Stimulated activated CD4-positive, alpha-beta T cell treated with anti-CD3 and anti-CD28 coated beads, Interleukin-15, amount 100 ng/mL, for 24 hours (primary cell): ENCODE measurements around the gene SH3PXD2A.
A peak's percentile ranks its signal among the peaks of the same experiment; 100 is the strongest.
"Not testable (repeated sequence)": the region's sequence is repeated elsewhere in the genome, so short reads cannot be mapped to it uniquely, and the experiment has no call there.

Experiments used
- DNase-seq: peaks from one replicate; pipeline ENCODE4 v3.0.0-alpha.2; 2020

Gene SH3PXD2A

GRCh38 chr10:103762916-103763315, 92.5 kb downstream of the SH3PXD2A start:
- DNase-seq = no peak

GRCh38 chr10:103762162-103762561, 93.2 kb downstream of the SH3PXD2A start:
- no peak for DNase-seq

DNA sequence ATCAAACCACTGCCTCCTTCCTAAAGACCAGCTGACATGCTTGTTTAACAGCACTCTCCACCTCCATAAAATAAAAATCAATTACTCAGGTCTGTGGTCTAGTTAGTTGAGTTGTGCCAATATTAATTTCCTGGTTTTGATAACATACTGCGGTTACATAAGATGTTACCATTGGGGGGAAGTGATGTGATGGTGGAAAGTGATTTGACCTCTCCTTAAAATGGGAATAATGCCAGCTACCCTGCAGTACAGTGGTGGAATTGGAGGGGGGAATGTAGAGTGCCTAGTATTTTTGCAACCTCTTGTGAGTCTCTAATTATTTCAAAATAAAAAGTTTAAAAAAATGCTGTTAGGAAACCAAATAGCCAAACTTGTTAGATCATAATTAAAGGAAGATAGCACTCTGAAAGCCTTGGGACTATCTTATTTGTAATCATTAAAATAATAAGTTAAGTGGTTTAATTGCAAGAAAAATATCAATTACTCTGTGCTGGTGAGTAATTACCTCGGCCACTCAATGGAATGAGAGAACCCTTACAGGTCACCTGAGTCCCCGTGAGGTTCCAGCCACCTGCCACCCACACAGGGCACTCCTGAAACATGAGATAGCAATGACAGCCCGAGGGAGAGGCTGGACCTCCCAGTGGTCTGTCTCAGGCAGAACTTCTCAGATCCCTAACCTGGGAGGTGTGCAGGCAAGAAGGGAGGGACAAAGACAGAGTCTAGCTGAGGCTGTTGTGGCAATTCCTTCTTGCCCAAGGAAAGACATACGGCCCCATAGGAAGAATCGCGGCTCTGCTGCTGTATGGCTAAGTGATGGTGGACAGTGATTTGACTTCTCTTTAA, 94.1 kb downstream of the SH3PXD2A start:
- DNase-seq = no peak

- DNase-seq = not testable (repeated sequence)
Measured at GRCh38 chr10:103760233-103760632, 95.1 kb downstream of the SH3PXD2A start.

- DNase-seq = peak; percentile 49
Measured at GRCh38 chr10:103759100-103759781, 96.1 kb downstream of the SH3PXD2A start.

DNA sequence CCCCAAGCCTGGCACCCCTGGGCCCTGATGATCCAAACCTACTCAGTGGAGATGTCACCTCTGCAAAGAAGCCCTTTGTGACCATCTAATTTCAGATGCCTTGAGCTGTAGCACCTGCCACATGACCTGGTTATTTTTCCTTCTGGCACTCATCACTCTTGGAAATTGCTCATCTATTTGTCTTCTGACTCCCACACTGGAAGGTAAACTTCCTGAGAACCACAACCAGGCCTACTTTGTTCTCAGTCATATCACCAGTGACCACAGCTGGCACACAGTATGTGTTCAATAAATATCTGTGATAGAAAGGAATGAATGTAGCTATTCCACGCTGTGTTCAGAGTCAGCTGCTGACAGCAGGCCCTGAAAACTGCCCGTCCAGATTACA, 97.1 kb downstream of the SH3PXD2A start:
- peak; percentile 34 for DNase-seq

- peak; percentile 87 for DNase-seq
Measured at GRCh38 chr10:103757531-103758293, 97.7 kb downstream of the SH3PXD2A start.

DNA sequence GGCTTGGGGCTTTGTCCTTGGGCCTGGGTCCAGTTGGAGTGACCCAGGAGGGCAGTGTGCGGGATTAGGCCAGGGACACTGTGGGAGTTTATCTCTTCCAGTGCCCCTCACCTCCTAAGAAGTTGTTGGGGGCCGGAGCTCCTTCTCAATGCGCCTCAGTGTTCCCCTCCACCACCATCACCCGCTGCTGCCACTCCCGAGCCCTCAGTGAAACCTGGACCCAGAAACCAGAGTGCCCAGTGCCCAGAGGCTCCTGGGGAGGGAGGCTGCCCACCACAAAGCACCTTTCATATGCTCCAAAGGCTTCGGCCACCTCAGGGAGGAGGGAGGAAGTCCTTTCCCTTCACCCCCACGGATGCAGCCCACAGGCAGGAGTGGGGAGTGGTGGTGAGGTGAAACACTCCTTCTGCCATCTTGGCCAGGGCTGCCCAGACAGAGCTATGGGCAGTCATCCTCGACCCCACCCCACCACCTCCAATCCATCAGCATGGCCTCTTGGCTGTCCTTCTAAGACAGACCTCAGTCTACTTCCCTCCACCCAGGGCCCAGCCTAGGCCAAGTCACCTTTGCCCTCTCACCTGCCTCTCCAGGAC, 99.0 kb downstream of the SH3PXD2A start:
- no peak for DNase-seq

- peak; percentile 69 for DNase-seq
Measured at GRCh38 chr10:103752680-103753248, 102.6 kb downstream of the SH3PXD2A start.

DNA sequence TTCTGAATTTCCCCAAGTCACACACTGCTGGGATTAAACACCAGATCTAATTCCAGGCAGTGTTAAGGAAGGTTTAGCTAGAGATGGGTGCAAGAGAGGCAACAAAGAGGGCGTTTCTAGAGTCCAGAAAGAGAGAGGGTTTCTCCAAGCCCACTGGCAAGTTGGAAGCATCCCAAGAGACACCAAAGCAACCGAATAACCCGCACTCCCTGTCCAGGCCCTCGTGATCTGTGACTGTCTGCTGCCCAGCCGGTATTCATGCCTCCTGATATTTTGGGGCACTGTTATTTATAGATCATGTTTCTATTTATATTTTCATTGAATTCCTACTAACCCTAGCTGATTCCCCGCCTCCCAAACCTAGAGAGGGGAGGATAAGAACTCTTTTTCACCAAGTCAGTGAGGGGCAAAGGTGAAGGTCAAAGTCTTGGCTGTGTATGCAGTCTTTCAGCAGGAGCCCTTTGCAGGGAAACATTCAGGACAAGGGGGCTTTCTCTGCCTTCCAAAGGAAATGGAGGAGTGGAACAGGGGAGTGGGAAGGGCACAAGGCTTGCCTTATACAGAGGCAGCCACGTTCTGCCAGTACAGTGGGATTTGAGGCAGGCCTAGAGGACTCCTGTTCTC, 103.6 kb downstream of the SH3PXD2A start:
- DNase-seq = no peak

GRCh38 chr10:103750836-103751235, 104.5 kb downstream of the SH3PXD2A start:
- no peak for DNase-seq

GRCh38 chr10:103749779-103750178, 105.6 kb downstream of the SH3PXD2A start:
- DNase-seq = no peak

GRCh38 chr10:103748020-103748419, 107.4 kb downstream of the SH3PXD2A start:
- DNase-seq = peak; percentile 39

DNA sequence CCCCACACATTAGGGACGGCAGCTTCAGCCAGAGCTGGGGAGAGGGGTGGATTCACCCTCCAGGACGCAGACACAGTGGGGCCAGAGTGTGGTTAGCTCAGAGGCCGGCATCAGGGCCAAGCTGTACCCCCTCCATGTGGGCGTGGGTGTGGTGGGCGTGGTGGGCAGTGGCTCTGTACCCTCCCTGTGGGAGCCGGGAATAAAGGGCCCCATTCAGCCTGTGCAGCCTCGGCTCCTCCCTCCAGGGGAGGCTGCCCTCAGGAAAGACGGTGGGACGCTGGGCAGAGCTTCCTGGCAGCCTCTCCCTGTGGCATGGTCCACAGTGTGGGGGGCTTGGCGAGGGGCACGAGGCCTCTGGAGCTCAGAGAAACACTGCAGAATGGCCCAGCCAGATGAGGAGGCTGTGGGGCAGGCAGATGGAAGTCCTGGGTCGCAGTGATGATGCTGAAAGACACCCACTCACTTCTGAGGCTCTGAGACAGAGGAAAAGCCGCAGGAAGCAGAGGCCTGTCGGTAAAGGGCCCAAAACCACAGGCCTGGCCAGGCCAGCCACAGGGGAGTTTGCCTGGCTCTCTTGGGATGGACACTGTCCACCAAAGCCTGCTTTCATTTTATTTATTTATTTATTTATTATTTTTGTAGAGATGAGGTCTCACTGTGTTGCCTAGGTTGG, 108.0 kb downstream of the SH3PXD2A start:
- DNase-seq = no peak

DNA sequence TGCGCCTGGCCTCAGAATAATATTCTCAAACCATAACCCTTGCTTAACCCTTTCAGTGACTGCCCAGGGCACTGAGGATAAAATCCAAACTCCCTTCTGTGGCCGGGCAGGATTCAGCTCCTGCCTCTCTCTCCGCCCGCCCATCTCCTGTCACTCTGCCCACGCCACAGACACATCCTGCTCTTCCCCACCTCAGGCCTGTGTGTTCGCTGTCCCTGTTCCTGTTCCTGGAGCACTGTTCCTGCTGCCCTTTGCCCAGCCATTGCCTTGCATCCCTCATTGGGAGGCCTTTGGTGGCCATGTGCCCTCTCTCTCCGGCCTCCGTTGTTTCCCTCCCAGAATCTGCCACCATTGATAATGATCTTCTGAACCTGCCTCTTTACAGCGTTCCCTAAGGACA, 108.8 kb downstream of the SH3PXD2A start:
- no peak for DNase-seq

DNA sequence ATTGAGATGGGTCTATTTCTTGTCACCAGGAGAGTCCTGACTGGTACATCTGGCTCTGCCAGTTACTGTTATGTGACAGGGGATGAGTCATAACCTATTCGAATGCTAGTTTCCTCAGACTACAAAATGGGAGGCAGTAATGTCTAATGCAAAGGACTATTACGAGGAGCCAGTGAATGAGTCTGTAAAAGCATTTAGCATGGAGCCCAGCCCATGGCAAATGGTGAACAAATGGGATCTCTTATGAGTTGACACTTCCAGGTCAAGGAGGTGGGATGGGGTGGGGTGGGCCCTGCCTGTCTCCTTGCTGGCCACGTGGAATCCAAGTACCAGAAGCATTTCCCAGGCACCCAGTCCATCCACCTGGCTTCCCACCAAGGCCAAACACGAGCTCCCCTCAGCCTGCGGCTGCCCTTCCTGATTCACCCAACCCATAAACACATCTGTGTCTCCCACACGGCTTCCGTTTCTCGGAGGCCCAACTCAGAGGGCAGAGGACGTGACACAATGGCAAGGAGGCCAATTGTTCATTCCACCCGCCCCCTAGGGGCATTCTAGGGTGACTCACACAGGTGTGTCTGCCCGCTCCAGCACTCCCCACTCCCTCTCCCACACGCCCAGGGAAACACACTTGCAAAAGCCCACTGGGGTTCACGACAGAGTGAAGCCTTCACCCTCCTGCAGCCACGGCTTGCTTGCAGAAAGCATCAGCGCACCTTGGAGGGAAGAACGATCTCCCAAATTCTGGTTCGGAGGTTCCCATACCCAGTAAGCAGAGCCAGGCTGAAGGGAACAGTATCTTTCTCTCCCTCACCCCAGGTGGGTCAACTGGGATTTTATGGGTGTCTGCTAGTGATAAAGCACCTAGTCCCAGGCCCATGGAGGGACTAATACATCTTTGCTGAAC, 109.8 kb downstream of the SH3PXD2A start:
- peak; percentile 75 for DNase-seq

DNA sequence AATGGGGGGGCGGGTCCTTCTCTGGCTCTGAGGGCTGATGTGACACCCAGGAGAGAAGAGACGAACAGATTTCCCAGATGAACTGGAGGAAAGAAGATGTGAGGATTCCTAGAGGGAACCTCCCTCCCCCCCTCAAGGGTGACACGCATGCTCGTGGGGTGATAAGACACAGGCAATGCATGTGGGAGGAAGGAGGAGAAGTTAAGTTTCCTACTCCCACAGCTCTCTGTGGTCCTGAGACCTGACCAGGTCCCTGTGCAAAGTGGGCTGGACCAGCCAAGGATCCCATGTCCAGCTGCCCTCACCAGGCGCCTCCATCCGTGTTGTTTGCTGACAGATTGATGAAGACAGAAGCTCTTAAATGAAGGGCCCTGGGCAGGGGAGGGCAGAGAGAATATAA, 112.6 kb downstream of the SH3PXD2A start:
- DNase-seq = no peak

- DNase-seq = no peak
Measured at GRCh38 chr10:103740611-103741010, 114.8 kb downstream of the SH3PXD2A start.

GRCh38 chr10:103739039-103739764, 116.2 kb downstream of the SH3PXD2A start:
- no peak for DNase-seq
